ENCODE results near the gene CFAP300.

CFAP300 gene

DNA sequence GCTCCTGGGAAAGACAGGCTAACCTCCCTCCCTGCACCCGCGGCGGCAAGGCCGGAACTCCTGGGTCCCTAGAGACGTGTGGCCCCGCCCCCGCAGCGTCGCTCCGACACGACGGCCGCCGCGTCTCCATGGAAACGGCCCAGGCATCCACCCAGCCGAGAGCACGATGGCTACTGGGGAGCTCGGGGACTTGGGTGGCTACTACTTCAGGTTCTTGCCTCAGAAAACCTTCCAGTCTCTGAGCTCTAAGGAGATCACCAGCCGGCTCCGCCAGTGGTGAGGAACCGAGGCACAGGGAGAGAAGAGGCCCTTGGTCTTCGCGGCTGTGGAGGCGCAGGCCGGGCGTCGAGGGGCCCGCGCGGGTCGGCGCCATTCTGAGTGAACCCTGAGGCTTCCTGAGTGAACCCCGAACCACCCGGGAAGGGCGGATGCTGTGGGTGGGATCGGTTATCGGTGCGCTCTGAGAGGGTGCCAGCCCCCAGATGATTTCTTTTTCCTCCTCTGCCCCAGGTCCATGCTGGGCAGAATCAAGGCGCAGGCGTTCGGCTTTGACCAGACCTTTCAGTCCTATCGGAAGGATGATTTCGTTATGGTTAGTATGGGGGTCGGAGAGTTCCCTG, at the start of gene CFAP300:
Gene CFAP300, plus strand, starts transcription at position 133 of the 620 bp plus-strand sequence. Its CDS starts 34 bp downstream, at position 167.
- Histone ChIP-seq H3K4me1 (ENCODE audit: control insufficient read depth, insufficient read depth, low read length) (peaks cover 3% of the 10 kb centered on the region), H3K9me3 (ENCODE audit: control insufficient read depth, insufficient read depth, low read length) (no peaks in the 10 kb centered on the region), H3K9ac (ENCODE audit: low read depth, low read length) (no peak within 1 kb of the TSS), H3K4me3 (ENCODE audit: low read depth, low read length) (peak within 1 kb of the TSS; percentile 62), H3K36me3 (ENCODE audit: control insufficient read depth, insufficient read depth, low read length) (no peaks in the 10 kb centered on the region), H3K27me3 (ENCODE audit: control insufficient read depth, insufficient read depth, low read length) (peaks cover 3% of the 10 kb centered on the region)

DNA sequence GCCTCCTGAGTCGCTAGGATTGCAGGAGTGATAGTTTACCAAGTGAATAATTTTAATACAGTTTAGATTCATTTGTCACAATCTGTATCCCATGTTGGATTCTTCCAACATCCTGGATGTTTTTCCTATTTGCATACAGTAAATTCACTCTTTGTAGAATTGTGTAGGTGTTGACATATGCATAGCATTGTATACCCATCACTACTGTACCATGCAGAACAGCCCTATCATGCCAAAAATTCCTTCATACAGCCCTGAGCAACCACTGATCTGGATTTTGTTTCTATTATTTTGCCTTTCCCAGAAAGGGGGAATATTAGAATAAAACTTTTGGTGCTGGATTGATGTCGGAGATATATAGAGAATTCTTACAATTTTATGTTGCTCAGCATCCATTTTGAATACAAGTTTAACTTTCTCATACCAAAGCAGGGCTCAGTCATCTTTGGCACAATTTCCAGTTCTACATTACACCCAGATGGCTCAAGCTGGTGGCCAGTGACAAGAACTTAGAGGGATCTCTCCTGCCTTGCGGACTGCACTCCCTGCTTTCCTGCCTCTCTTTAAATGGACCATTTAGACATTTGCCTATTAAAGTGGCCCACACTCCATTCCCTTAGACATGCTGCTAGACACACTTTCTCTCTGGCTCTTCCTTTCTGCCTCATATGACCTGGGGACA, 45.4 kb upstream of the CFAP300 start:
- Histone ChIP-seq H3K36me3 (ENCODE audit: control insufficient read depth, insufficient read depth, low read length) (no peaks in the 10 kb centered on the region), H3K4me1 (ENCODE audit: control insufficient read depth, insufficient read depth, low read length) (no peaks in the 10 kb centered on the region), H3K9me3 (ENCODE audit: control insufficient read depth, insufficient read depth, low read length) (no peaks in the 10 kb centered on the region), H3K4me3 (ENCODE audit: low read depth, low read length) (no peak overlapping the region), H3K27me3 (ENCODE audit: control insufficient read depth, insufficient read depth, low read length) (no peaks in the 10 kb centered on the region), H3K9ac (ENCODE audit: low read depth, low read length) (no peak overlapping the region)

DNA sequence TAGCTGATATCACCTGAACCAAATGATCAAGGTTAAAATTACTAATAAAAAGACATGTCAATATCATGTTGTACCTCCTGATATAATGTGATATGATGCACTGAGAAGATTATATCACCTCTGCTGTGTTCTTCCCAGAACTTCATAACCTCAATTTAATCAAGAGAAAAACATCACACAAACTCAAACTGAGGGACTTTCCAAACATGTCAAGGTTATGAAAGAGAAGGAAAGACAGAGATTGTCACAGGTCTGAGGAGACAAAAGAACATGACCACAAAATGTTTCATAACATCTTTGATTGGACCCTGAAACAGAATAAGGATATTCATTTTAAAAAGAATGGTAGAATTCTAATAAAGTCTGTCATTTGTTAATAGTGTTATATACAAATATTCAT, 43.0 kb upstream of the CFAP300 start:
- Histone ChIP-seq H3K9me3 (ENCODE audit: control insufficient read depth, insufficient read depth, low read length) (no peaks in the 10 kb centered on the region), H3K4me3 (ENCODE audit: low read depth, low read length) (no peak overlapping the region), H3K4me1 (ENCODE audit: control insufficient read depth, insufficient read depth, low read length) (peaks cover 2% of the 10 kb centered on the region), H3K36me3 (ENCODE audit: control insufficient read depth, insufficient read depth, low read length) (no peaks in the 10 kb centered on the region), H3K27me3 (ENCODE audit: control insufficient read depth, insufficient read depth, low read length) (no peaks in the 10 kb centered on the region), H3K9ac (ENCODE audit: low read depth, low read length) (no peak overlapping the region)

DNA sequence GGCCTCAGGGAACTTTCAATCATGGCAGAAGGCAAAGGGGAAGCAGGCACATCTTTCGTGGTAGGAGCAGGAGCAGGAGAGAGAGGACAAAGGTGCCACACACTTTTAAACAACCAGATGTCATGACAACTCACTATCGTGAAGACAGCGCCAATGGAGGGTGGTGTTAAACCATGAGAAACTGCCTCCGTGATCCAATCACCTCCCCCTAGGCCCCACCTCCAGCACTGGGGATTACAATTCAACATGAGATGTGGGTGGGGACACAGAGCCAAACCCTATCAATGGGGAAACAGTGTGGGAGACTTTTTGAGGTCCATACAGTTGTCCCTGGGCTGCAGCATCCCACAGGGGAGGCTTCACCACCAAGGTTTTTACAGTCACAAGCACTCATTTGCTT, 41.9 kb upstream of the CFAP300 start:
- Histone ChIP-seq H3K4me3 (ENCODE audit: low read depth, low read length) (no peak overlapping the region), H3K9me3 (ENCODE audit: control insufficient read depth, insufficient read depth, low read length) (no peaks in the 10 kb centered on the region), H3K36me3 (ENCODE audit: control insufficient read depth, insufficient read depth, low read length) (no peaks in the 10 kb centered on the region), H3K9ac (ENCODE audit: low read depth, low read length) (no peak overlapping the region), H3K27me3 (ENCODE audit: control insufficient read depth, insufficient read depth, low read length) (no peaks in the 10 kb centered on the region), H3K4me1 (ENCODE audit: control insufficient read depth, insufficient read depth, low read length) (peaks cover 2% of the 10 kb centered on the region)

DNA sequence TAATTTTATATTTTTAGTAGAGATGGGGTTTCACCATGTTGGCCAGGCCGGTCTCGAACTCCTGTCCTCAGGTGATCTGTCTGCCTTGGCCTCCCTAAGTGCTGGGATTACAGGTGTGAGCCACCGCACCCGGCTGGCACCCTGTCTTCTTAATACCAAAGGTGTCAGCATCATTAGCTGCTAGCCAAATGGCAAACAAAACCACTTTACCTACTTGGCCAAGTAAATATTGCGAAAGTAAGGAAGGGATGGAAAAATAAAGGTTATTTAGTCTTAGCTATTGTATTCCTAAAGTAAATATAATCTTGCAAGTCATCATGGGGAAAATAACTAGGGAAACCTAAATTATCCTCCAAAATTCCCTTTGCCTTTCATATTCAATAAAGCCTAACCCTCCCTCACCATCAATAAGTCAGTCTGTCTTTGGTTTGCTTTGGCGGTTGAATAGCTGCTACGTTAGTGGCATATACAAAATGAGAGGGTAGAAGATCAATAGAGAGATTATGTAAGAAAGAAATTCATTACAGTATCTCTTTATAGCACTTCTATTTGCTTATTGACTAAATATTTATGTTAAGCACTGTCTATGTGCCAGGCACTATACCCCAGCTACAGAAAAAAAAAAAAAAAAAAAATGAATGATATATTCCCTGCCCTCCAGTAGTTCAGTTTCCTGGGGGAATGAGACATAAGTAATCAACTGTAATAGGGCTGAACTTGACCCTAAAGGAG, 40.2 kb upstream of the CFAP300 start:
- Histone ChIP-seq H3K9ac (ENCODE audit: low read depth, low read length) (no peak overlapping the region), H3K4me1 (ENCODE audit: control insufficient read depth, insufficient read depth, low read length) (peaks cover 2% of the 10 kb centered on the region), H3K9me3 (ENCODE audit: control insufficient read depth, insufficient read depth, low read length) (no peaks in the 10 kb centered on the region), H3K4me3 (ENCODE audit: low read depth, low read length) (no peak overlapping the region), H3K27me3 (ENCODE audit: control insufficient read depth, insufficient read depth, low read length) (no peaks in the 10 kb centered on the region), H3K36me3 (ENCODE audit: control insufficient read depth, insufficient read depth, low read length) (no peaks in the 10 kb centered on the region)

DNA sequence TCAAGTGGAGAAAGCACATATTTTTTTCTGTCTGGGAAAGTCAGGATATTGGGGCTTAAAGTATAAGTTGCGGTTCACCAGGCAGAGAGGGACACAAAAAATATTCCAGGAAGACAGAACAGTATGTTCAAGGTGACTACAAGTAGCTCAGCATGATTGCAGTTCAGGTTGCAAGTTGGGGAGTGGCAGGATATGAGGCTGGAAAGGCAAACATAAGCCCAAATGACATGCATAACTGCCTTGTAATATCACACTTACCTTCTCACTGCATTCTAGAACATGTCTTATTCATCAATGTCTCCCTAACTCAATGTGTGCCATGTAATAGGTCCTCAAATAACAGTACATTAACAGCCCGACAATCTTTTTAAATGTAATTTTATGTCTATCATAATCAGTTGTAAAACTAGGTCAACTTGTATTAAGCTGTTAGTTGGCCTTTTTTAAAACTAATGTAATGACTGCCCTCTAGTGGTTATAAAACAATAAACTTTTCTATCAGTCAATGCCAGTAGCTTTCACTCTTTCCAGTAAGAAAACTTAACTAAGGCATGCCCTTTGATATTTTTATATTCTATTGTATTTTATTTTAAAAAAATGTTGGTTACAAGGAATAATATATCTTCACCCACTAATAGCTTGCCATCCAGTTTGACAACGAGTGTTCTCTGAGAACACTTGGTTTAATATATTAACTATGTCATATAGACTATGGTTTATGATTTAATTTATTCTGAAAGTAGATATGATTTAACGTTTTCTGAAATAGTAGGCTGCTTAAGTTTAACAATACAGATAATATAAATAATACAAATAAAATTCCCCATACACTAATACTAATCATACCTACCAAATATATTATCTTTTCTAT, 39.4 kb upstream of the CFAP300 start:
- Histone ChIP-seq H3K9ac (ENCODE audit: low read depth, low read length) (no peak overlapping the region), H3K9me3 (ENCODE audit: control insufficient read depth, insufficient read depth, low read length) (no peaks in the 10 kb centered on the region), H3K4me1 (ENCODE audit: control insufficient read depth, insufficient read depth, low read length) (peaks cover 2% of the 10 kb centered on the region), H3K27me3 (ENCODE audit: control insufficient read depth, insufficient read depth, low read length) (no peaks in the 10 kb centered on the region), H3K36me3 (ENCODE audit: control insufficient read depth, insufficient read depth, low read length) (no peaks in the 10 kb centered on the region), H3K4me3 (ENCODE audit: low read depth, low read length) (no peak overlapping the region)

DNA sequence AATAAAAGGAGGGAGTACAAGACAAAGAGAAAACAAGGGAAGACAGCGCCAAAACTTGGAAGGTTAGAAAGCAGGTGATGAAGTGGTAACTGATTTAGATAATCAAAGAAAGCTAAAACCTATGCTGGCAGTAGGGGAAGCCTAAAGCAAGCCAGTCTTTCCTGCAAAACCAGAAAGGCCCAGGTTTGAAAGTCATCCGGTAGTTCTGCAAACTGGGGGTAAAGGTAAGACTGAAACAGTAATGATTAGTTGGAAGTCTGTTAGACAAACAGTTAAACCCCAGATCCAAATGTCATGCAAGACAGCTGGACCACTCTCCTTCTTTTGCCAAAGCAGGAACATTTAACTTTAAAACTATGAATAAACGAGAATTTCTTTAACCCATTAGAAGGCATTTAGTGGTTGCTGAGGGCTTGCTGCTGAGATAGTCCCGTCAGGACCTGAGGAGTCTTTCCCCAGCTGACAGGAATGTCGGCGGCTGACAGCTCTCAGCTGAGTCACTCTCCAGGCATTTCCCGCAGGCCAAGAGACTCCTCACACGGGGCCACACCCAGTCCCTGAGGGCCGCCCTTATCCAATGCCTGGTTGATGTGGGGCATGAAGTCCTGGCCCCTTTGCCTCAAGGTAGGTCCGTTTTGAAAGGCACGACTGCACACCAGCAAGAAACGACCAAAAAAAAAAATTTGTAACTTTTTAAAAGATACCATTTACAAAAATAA, 36.3 kb upstream of the CFAP300 start:
- peaks cover 2% of the 10 kb centered on the region for H3K4me1 ChIP-seq (ENCODE audit: control insufficient read depth, insufficient read depth, low read length)
- H3K9me3 ChIP-seq (ENCODE audit: control insufficient read depth, insufficient read depth, low read length), result no peaks in the 10 kb centered on the region
- no peaks in the 10 kb centered on the region for H3K36me3 ChIP-seq (ENCODE audit: control insufficient read depth, insufficient read depth, low read length)
- H3K4me3 ChIP-seq (ENCODE audit: low read depth, low read length), result no peak overlapping the region
- H3K9ac ChIP-seq (ENCODE audit: low read depth, low read length), result no peak overlapping the region
- H3K27me3 ChIP-seq (ENCODE audit: control insufficient read depth, insufficient read depth, low read length), result no peaks in the 10 kb centered on the region

DNA sequence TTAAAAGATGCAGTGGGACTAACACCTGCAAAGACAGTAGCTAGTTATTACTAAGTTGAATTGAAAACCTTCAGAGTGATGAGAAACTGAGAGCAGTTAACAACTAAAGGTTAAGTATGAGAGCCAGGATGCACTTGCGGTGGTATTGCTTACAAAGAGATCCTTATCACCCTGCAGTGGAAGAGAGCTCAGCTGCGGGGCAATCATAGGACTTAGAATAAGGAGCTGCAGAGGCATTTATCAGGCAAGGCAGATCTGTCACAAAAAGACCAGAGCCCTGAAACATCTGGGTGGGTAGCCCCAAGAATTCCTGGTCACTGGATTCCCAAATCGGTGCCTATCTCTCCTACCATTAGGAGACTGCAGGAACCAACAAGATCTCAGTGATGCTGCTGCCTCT, 34.3 kb upstream of the CFAP300 start:
- H3K4me3 ChIP-seq (ENCODE audit: low read depth, low read length), result no peak overlapping the region
- H3K9me3 ChIP-seq (ENCODE audit: control insufficient read depth, insufficient read depth, low read length), result no peaks in the 10 kb centered on the region
- H3K36me3 ChIP-seq (ENCODE audit: control insufficient read depth, insufficient read depth, low read length), result no peaks in the 10 kb centered on the region
- H3K9ac ChIP-seq (ENCODE audit: low read depth, low read length), result no peak overlapping the region
- no peaks in the 10 kb centered on the region for H3K4me1 ChIP-seq (ENCODE audit: control insufficient read depth, insufficient read depth, low read length)
- H3K27me3 ChIP-seq (ENCODE audit: control insufficient read depth, insufficient read depth, low read length), result no peaks in the 10 kb centered on the region

DNA sequence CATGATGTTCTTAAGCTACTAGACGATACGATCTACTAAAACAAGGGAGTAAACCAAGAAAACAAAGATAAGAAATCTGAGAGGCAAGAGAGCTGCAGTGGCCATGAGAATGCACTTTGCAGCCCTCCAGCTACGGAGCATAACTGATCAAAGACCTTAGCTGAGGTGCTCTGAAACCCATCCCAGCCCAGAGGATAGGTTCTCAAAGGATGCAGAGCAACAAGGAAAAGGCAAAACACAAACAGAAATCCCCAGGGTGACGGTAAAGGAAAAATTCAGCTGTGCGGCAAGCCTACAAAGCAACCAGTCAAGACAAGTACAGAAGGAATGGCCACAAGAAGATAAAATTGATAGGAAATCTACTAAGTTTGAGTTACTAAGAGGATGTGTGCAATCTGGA, 32.5 kb upstream of the CFAP300 start:
- no peak overlapping the region for H3K9ac ChIP-seq (ENCODE audit: low read depth, low read length)
- H3K4me1 ChIP-seq (ENCODE audit: control insufficient read depth, insufficient read depth, low read length), result no peaks in the 10 kb centered on the region
- H3K4me3 ChIP-seq (ENCODE audit: low read depth, low read length), result no peak overlapping the region
- no peaks in the 10 kb centered on the region for H3K27me3 ChIP-seq (ENCODE audit: control insufficient read depth, insufficient read depth, low read length)
- no peaks in the 10 kb centered on the region for H3K9me3 ChIP-seq (ENCODE audit: control insufficient read depth, insufficient read depth, low read length)
- no peaks in the 10 kb centered on the region for H3K36me3 ChIP-seq (ENCODE audit: control insufficient read depth, insufficient read depth, low read length)

DNA sequence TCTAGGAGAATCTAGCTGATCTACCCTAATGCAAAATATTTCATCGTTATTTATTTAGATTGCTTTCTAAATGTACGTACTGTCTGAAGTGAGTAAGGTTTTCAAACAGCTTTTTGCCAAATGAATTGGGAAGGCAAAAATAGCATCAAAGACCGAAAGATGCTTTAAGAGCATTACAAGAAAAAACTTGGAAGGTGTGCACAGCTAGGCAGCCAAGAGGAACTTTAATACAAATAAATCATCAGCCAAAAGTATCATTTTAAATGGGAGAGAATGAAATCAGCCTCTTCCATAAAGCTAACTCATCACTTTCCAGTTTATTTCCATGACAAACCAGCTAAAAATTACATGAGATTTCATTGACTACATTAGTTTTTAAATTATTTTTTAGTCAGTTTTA, 30.2 kb upstream of the CFAP300 start:
- H3K4me1 ChIP-seq (ENCODE audit: control insufficient read depth, insufficient read depth, low read length), result no peaks in the 10 kb centered on the region

DNA sequence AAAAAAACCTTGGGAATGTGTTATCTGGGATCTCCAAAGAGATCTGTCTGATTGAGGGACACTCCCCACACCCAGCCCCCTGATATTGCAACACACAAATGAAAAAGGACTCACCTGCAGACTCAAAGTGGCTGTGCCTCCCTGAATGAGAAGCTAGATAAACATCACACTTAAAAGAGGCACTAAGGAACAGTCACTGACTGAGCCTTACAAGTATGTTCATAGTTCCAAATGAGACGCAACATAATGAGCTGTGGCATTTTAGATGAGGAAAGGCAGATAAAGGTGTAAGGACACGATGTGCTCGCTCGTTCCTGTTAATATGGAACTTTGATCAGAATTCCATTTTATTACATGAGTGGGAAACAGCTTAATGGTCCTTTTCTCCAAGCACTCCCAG, 21.0 kb upstream of the CFAP300 start:
- Histone ChIP-seq H3K36me3 (ENCODE audit: control insufficient read depth, insufficient read depth, low read length) (no peaks in the 10 kb centered on the region), H3K27me3 (ENCODE audit: control insufficient read depth, insufficient read depth, low read length) (no peaks in the 10 kb centered on the region), H3K4me3 (ENCODE audit: low read depth, low read length) (no peak overlapping the region), H3K9ac (ENCODE audit: low read depth, low read length) (no peak overlapping the region), H3K4me1 (ENCODE audit: control insufficient read depth, insufficient read depth, low read length) (peaks cover 3% of the 10 kb centered on the region), H3K9me3 (ENCODE audit: control insufficient read depth, insufficient read depth, low read length) (no peaks in the 10 kb centered on the region)

More for the DNA sequence above, 30.2 kb upstream of the CFAP300 start:
- H3K36me3 ChIP-seq (ENCODE audit: control insufficient read depth, insufficient read depth, low read length), result no peaks in the 10 kb centered on the region
- no peaks in the 10 kb centered on the region for H3K9me3 ChIP-seq (ENCODE audit: control insufficient read depth, insufficient read depth, low read length)
- no peak overlapping the region for H3K4me3 ChIP-seq (ENCODE audit: low read depth, low read length)
- no peak overlapping the region for H3K9ac ChIP-seq (ENCODE audit: low read depth, low read length)
- no peaks in the 10 kb centered on the region for H3K27me3 ChIP-seq (ENCODE audit: control insufficient read depth, insufficient read depth, low read length)

Measured in iPS-15b (cell line).